ENCODE data around the gene NUTM1. TPM values are rescaled to one million over a fixed set of nuclear protein-coding genes. Genes with fewer than 3 reads are reported as not detected.

Gene NUTM1, protein sequence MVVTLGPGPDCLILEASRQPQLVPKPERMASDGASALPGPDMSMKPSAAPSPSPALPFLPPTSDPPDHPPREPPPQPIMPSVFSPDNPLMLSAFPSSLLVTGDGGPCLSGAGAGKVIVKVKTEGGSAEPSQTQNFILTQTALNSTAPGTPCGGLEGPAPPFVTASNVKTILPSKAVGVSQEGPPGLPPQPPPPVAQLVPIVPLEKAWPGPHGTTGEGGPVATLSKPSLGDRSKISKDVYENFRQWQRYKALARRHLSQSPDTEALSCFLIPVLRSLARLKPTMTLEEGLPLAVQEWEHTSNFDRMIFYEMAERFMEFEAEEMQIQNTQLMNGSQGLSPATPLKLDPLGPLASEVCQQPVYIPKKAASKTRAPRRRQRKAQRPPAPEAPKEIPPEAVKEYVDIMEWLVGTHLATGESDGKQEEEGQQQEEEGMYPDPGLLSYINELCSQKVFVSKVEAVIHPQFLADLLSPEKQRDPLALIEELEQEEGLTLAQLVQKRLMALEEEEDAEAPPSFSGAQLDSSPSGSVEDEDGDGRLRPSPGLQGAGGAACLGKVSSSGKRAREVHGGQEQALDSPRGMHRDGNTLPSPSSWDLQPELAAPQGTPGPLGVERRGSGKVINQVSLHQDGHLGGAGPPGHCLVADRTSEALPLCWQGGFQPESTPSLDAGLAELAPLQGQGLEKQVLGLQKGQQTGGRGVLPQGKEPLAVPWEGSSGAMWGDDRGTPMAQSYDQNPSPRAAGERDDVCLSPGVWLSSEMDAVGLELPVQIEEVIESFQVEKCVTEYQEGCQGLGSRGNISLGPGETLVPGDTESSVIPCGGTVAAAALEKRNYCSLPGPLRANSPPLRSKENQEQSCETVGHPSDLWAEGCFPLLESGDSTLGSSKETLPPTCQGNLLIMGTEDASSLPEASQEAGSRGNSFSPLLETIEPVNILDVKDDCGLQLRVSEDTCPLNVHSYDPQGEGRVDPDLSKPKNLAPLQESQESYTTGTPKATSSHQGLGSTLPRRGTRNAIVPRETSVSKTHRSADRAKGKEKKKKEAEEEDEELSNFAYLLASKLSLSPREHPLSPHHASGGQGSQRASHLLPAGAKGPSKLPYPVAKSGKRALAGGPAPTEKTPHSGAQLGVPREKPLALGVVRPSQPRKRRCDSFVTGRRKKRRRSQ
- not detected for total RNA-seq

DNA sequence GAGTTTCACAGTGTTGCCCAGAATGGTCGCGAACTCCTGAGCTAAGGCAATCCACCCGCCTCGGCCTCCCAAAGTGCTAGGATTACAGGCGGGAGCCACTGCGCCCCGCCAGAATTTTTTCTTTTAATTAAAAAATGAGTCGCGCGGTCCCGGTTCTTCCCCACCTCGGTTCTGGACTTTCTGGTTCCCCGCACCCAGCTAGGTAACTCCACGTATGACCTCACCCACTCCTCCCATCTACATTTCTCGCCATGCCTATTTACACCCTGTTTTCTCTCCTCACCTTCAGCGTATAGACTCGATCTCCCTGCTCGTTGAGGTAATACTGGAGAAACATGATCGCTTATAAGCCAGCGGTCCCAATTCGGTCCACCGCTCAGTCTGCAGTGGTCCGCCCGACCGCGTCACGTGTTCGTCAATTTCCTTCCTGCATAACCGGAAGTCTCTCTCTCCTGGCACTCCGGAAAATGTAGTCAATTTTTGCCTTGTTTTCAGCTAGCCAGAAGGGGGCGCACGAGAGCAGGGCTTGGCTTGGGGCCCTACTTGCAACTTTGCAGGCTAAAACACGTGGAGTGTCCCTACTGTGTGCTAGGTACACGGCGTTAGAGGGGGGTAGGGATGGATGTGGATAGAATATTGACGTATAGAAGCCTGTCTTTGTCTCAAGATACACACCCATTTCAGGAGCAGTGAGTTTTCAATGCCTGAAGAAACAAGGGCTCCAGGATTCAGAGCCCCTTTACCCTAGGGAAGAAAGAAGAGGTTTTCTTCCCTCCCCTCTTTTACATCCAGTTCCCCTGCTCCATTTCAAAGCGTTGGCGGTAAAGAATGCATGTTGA lies at the start of gene NUTM1, which contains the start of gene NOP10:
Gene NUTM1, plus strand, starts transcription at position 579 of the 839 bp plus-strand sequence. CDS start 382 bp downstream, outside the sequence.
Gene NOP10, minus strand, starts transcription at position 400 of the 839 bp plus-strand sequence. Its CDS starts 63 bp downstream, at position 337.

DNA sequence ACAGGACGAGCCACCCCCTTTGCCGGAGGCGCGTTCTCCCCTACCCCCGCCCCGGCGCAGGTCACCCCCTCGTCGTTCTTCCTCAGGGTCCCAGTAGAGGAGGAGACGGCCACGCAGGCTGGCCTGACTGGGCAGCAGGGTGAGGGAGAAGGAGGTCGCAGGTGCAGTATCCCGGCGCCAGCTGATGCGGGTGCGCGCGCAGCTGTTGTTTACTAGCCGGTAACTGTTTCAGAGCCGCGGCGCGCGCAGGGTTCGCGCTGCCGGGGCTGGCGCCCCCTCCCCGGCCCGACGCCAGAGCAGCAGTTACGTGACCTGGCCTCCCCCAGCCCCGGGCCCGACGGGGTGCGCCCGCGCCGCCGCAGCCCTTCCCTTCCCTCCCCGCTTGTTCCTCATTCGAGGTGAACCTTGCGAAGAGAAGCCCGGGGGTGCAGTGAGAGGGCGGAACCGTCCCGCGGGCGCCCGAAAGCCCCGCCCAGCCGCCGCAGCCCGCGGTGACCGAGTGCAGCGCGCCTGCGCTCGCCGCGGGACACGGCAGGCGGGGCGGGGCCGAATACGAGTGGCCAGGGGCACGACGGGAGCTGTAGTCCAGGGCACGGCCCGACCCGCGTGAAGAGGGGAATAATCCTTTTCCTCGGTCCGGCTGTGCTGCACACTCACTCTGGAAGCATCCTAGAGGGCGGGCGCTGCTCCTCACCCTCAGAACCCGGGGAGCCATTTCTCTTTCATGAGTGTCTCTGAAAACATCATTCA lies 5.4 kb upstream of the NUTM1 start, which contains the start of gene SLC12A6:
Gene SLC12A6, minus strand, starts transcription at position 225 of the 750 bp plus-strand sequence. CDS start 1,101 bp downstream, outside the sequence.

DNA sequence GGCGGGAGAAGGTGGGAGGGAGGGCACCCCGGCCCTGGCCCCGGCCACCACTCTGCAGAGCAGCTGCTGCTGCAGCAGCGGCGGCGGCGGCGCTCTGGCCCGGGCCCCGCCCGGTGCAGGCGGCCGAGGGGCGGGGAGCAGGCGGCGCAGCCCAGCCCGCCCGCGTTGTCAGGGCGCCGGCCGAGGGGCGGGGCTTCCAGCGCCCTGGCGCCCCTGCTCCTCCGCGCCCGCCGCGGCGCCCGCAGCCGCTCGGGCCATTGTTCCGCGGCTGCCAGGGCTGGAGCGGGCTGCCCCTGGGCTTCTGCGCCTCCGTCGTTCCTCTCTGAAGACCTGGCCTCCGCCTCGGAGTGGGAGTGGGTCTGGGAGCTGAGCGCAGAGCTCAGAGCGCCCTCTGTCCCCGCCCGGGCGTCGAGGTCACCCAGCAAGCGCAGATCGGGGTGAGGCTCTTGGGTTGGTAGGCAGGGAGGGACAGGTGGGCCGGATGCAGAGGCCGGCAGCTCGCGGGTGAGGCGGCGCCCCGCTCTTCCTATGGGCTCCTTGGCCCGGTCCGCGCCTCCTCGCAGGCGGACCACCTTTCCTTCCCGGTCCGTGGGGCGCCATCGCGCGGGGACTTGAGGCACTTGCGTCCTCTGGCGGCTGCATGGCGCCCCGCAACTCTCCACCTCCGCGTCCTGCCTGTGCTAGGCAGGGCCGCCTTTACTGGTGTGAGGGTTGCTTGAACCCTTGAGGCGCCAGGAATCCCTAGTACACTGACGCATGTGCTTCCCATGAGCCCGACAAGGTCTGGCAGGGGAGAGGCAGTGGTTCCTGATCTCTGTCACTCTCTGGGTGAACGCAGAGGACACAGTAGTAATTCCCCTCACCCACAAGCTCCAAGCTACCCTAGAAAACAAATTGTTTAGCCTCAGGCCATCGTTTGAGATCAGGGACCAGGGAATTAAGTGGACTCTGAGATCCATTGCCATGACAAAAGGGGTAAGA lies 24.3 kb downstream of the NUTM1 start, which contains the start of gene LPCAT4:
Gene LPCAT4, minus strand, starts transcription at position 96 of the 981 bp plus-strand sequence. CDS start 96 bp downstream, outside the sequence.

Small RNAs within 50 kb of the gene (small RNA-seq; reads per million reads assigned to genes)
- gene MIR1233-1 (not detected), gene RF00019 (not detected)

Other genes with a start within 250 kb of the NUTM1 start
- 39.4 TPM for gene EMC7, start 241.5 kb upstream of the NUTM1 start, total RNA-seq
- gene PGBD4, start 241.2 kb upstream of the NUTM1 start, total RNA-seq, result 5.3 TPM
- gene KATNBL1, start 133.2 kb upstream of the NUTM1 start, total RNA-seq, result 99.9 TPM
- gene EMC4, start 118.3 kb upstream of the NUTM1 start, total RNA-seq, result 131 TPM
- gene SLC12A6, start 5.5 kb upstream of the NUTM1 start, total RNA-seq, result 37.1 TPM
- 107 TPM for gene NOP10, start 179 bp upstream of the NUTM1 start, total RNA-seq
- gene LPCAT4, start 23.9 kb downstream of the NUTM1 start, total RNA-seq, result 23.3 TPM
- 40.8 TPM for gene GOLGA8A, start 94.5 kb downstream of the NUTM1 start, total RNA-seq
- gene GOLGA8B, start 240.3 kb downstream of the NUTM1 start, total RNA-seq, result 46.4 TPM